Type B pancreatic cell (in vitro differentiated cells): ENCODE measurements around the gene ABTB2. TPM values are rescaled to one million over a fixed set of nuclear protein-coding genes. Genes with fewer than 3 reads are reported as not detected.

Source experiments
- DNase-seq: peaks from one replicate; pipeline ENCODE4 v3.0.0; 2021; ENCODE audit warnings: mixed read lengths; ENCODE audit not compliant: unreplicated experiment; ENCODE audit errors: extremely low spot score
- H3K27ac Mint-ChIP-seq: 2 replicates; pipeline ENCODE4 v1.8.0; 2021; ENCODE audit warnings: mild to moderate bottlenecking, mixed read lengths
- H3K27me3 Mint-ChIP-seq: 2 replicates; pipeline ENCODE4 v1.8.0; 2021; ENCODE audit warnings: mixed read lengths
- H3K36me3 Mint-ChIP-seq: 2 replicates; pipeline ENCODE4 v1.8.0; 2021; ENCODE audit warnings: mixed read lengths
- H3K4me1 Mint-ChIP-seq: one replicate; pipeline ENCODE4 v1.8.0; 2021; ENCODE audit warnings: mixed read lengths; ENCODE audit not compliant: unreplicated experiment
- H3K4me3 Mint-ChIP-seq: 2 replicates; pipeline ENCODE4 v1.8.0; 2021; ENCODE audit warnings: mild to moderate bottlenecking, mixed read lengths
- H3K9me3 Mint-ChIP-seq: 2 replicates; pipeline ENCODE4 v1.8.0; 2021; ENCODE audit warnings: mixed read lengths
- total RNA-seq: library from RNA; stranded (reverse); gene quantifications from 2 replicates; pipeline ENCODE4 v1.2.1, GENCODE V29; 2021; ENCODE audit warnings: low replicate concordance
- TF ChIP-seq, protein P1 (sequence below): fragments of 200-600 bp; sonication (generic); conservative IDR thresholded peaks from 2 replicates; pipeline ENCODE4 v1.5.0; 2021; ENCODE audit warnings: antibody characterized with exemption, mild to moderate bottlenecking

Gene ABTB2
- total RNA-seq, 1 donor from 2014 or later = 13.5 TPM

GRCh38 chr11:34379079-34379478 lies 21.3 kb upstream of the ABTB2 start:
- no peak for DNase-seq

GRCh38 chr11:34373727-34374126 lies 15.9 kb upstream of the ABTB2 start:
- H3K4me1 Mint-ChIP-seq = no peaks in the 10 kb centered on the region
- H3K4me3 Mint-ChIP-seq = no peak overlapping the region
- no peaks in the 10 kb centered on the region for H3K27me3 Mint-ChIP-seq
- H3K27ac Mint-ChIP-seq = no peak overlapping the region
- H3K9me3 Mint-ChIP-seq = peaks cover 15% of the 10 kb centered on the region
- H3K36me3 Mint-ChIP-seq = no peaks in the 10 kb centered on the region
- no peak for DNase-seq
- TF ChIP-seq, protein P1, sequence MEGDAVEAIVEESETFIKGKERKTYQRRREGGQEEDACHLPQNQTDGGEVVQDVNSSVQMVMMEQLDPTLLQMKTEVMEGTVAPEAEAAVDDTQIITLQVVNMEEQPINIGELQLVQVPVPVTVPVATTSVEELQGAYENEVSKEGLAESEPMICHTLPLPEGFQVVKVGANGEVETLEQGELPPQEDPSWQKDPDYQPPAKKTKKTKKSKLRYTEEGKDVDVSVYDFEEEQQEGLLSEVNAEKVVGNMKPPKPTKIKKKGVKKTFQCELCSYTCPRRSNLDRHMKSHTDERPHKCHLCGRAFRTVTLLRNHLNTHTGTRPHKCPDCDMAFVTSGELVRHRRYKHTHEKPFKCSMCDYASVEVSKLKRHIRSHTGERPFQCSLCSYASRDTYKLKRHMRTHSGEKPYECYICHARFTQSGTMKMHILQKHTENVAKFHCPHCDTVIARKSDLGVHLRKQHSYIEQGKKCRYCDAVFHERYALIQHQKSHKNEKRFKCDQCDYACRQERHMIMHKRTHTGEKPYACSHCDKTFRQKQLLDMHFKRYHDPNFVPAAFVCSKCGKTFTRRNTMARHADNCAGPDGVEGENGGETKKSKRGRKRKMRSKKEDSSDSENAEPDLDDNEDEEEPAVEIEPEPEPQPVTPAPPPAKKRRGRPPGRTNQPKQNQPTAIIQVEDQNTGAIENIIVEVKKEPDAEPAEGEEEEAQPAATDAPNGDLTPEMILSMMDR = no peak

More at GRCh38 chr11:34379079-34379478, 21.3 kb upstream of the ABTB2 start:
- TF ChIP-seq, protein P1 = no peak
- no peak overlapping the region for H3K27ac Mint-ChIP-seq
- no peaks in the 10 kb centered on the region for H3K4me1 Mint-ChIP-seq
- no peak overlapping the region for H3K4me3 Mint-ChIP-seq
- H3K27me3 Mint-ChIP-seq = no peaks in the 10 kb centered on the region
- H3K9me3 Mint-ChIP-seq = peaks cover 15% of the 10 kb centered on the region
- no peaks in the 10 kb centered on the region for H3K36me3 Mint-ChIP-seq

GRCh38 chr11:34366522-34366921 lies 8.7 kb upstream of the ABTB2 start:
- no peak for DNase-seq
- H3K9me3 Mint-ChIP-seq = no peaks in the 10 kb centered on the region
- no peak overlapping the region for H3K27ac Mint-ChIP-seq
- H3K4me1 Mint-ChIP-seq = no peaks in the 10 kb centered on the region
- H3K4me3 Mint-ChIP-seq = no peak overlapping the region
- TF ChIP-seq, protein P1 = peak; percentile 46
- no peaks in the 10 kb centered on the region for H3K36me3 Mint-ChIP-seq
- H3K27me3 Mint-ChIP-seq = peaks cover 13% of the 10 kb centered on the region

DNA sequence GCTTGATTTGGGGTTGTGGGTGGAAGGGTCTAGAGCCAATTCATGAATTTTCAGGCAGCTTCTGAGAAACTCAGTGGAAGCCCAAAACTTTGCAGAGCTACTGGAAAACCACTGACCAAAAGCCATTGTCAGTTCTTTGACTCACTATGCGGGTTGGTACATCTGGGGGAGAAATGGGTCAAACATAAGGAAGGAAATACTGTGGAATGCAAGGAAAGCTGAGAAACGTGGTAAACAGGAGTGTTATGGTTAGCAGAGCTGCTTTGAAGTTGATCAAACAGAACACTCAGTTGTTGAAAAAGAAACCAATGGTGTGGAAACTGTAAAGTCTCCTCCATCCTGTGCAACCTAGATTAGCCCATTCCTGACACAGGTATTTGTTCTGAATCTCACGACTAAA lies 6.3 kb upstream of the ABTB2 start:
- Mint-ChIP-seq H3K36me3 (no peaks in the 10 kb centered on the region), H3K27me3 (peaks cover 24% of the 10 kb centered on the region), H3K9me3 (no peaks in the 10 kb centered on the region), H3K4me1 (peaks cover 5% of the 10 kb centered on the region), H3K4me3 (no peak overlapping the region), H3K27ac (no peak overlapping the region)
- no peak for DNase-seq
- TF ChIP-seq, protein P1 = no peak

DNA sequence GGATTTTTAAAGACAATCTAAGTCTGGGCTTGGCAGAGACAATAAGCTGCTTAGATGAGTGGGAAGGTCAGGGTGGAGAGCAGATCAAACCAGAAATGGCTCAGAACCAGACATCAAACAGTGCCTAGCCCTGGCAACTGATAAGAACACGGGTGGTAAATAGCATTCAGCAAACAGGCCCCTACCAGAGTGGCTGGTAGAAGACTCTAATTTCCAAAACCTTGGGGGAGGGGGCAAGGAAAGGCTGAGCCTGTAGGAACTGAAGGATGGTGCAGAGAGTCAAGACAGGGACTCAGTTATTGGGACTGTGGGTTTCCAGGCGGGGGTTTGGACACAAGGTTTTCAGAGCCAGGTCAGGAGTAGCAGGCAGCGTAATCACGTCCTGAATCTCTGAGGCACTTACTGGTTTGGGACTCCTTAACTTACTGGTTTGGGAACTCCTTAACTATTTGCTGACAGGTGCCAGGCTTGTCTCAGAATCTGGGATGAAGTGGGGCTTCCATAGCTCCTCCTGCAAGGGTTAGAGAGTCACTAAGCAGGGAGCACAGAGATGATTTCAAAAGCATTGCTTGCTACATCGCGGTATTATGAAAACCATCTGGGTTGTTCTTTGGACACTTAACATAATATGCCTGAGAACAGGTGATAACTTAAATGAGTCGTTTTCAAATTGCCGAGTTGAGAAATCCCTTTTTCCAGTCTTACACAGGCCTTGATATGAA lies 5.7 kb upstream of the ABTB2 start:
- Mint-ChIP-seq H3K9me3 (no peaks in the 10 kb centered on the region), H3K27me3 (peaks cover 24% of the 10 kb centered on the region), H3K4me3 (no peak overlapping the region), H3K27ac (no peak overlapping the region), H3K36me3 (no peaks in the 10 kb centered on the region), H3K4me1 (peaks cover 6% of the 10 kb centered on the region)
- DNase-seq = no peak
- TF ChIP-seq, protein P1 = no peak
